Measurements from ENCODE around the gene GALK2.

Gene GALK2

DNA sequence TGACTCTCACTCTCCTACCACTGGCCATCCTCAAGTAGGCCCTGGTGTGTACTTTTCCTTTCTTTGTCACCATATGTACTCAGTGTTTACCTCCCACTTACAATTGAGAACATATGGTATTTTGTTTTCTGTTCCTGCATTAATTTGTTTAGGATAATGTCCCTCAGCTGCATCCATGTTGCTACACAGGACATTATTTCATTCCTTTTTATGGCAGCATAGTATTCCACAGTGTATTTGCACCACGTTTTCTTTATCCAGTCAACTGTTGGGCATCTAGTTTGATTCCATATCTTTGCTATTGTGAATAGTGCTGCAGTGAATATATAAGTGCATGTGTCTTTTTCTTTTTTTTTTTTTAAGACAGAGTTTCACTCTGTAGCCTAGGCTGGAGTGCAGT is 126.2 kb downstream of the GALK2 start:
- DNase-seq (ENCODE audit: insufficient read length) (no peak), FAIRE-seq (no peak)
- no peak for TF ChIP-seq TAF1 (IDR thresholded peaks at IDR 0.05; ENCODE audit: borderline replicate concordance, low read depth, low read length)
- TF ChIP-seq POLR2A (IDR thresholded peaks at IDR 0.05; ENCODE audit: low read depth, low read length): no peak
- TF ChIP-seq POLR2AphosphoS5 (IDR thresholded peaks at IDR 0.05; ENCODE audit: low read depth, low read length): no peak

DNA sequence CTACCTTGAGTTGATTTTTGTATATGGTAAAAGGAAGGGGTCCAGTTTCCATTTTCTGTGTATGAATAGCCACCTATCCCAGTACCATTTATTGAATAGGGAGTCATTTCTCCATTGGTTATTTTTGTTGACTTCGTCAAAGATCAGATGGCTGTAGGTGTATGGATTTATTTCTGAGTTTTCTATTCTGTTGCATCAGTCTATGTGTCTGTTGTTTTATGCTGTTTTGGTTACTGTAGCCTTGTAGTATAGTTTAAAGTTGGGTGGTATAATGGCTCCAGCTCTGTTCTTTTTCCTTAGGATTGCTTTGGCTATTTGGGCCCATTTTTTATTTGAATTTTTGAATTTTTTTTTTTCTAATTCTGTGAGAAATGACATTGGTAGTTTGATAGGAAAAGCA is 127.5 kb downstream of the GALK2 start:
- TF ChIP-seq POLR2A (IDR thresholded peaks at IDR 0.05; ENCODE audit: low read depth, low read length): no peak
- TF ChIP-seq TAF1 (IDR thresholded peaks at IDR 0.05; ENCODE audit: borderline replicate concordance, low read depth, low read length): no peak
- no peak for TF ChIP-seq POLR2AphosphoS5 (IDR thresholded peaks at IDR 0.05; ENCODE audit: low read depth, low read length)
- DNase-seq (ENCODE audit: insufficient read length) (no peak), FAIRE-seq (no peak)

DNA sequence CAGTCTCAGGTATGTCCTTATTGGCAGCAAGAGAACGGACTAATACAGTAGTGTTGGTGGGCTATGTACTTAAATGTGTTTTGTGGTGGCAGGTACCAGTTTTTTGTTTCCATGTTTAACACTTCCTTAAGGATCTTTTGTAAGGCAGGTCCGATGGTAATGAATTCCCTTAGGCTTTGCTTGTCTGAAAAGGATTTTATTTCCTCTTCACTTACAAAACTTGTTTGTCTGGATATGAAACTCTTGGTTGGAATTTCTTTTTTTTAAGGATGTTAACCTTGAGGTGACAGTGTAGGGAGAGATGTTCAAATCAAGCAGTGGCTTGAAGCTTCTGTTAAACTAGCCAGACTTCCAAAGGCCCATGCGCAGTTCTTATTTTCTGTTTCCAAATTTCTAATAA is 130.8 kb downstream of the GALK2 start:
- DNase-seq (ENCODE audit: insufficient read length) (no peak), FAIRE-seq (no peak)
- TF ChIP-seq POLR2AphosphoS5 (IDR thresholded peaks at IDR 0.05; ENCODE audit: low read depth, low read length) (no peak), POLR2A (IDR thresholded peaks at IDR 0.05; ENCODE audit: low read depth, low read length) (no peak), TAF1 (IDR thresholded peaks at IDR 0.05; ENCODE audit: borderline replicate concordance, low read depth, low read length) (no peak)

DNA sequence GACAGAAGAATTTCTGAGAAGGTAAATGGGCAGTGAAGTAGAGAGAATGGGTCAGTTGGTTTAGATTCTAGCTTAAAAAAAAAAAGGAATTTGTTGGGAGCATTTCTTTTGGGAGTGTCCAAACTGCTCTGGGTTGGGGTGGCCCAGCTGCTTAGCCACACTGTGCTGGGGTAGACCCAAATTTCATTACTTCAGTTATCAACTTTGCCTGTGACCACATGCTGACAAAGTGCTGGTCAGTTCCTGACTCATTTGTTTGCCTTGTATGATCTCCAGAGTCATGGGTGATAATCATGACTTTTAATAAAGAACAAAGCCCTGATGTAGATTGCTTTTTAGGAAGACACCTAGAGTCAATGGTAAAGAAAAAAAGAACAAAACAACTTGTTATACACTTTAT is 131.5 kb downstream of the GALK2 start:
- FAIRE-seq (no peak), DNase-seq (ENCODE audit: insufficient read length) (no peak)
- no peak for TF ChIP-seq POLR2A (IDR thresholded peaks at IDR 0.05; ENCODE audit: low read depth, low read length)
- TF ChIP-seq TAF1 (IDR thresholded peaks at IDR 0.05; ENCODE audit: borderline replicate concordance, low read depth, low read length): no peak
- no peak for TF ChIP-seq POLR2AphosphoS5 (IDR thresholded peaks at IDR 0.05; ENCODE audit: low read depth, low read length)

DNA sequence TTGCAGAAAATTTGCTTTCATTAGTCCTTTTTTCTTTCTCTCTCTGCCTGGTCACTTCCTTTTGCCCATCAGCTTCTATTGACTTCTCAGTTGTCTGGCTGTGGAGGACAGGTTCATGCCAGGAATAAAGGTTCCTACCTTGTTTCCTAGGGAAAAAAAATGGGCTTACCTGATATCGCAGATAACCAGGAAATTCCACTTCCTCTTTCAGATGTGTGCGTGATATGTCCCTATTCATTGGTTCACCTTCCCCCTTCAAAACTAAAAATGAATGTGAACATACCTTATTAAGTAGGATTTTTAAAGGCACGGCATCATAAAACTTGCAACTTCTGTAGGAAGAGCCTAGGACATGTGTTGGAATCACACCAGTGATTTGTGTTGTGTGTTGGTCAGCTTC is 133.0 kb downstream of the GALK2 start:
- DNase-seq (ENCODE audit: insufficient read length) (no peak), FAIRE-seq (no peak)
- TF ChIP-seq POLR2A (IDR thresholded peaks at IDR 0.05; ENCODE audit: low read depth, low read length): no peak
- no peak for TF ChIP-seq POLR2AphosphoS5 (IDR thresholded peaks at IDR 0.05; ENCODE audit: low read depth, low read length)
- no peak for TF ChIP-seq TAF1 (IDR thresholded peaks at IDR 0.05; ENCODE audit: borderline replicate concordance, low read depth, low read length)

DNA sequence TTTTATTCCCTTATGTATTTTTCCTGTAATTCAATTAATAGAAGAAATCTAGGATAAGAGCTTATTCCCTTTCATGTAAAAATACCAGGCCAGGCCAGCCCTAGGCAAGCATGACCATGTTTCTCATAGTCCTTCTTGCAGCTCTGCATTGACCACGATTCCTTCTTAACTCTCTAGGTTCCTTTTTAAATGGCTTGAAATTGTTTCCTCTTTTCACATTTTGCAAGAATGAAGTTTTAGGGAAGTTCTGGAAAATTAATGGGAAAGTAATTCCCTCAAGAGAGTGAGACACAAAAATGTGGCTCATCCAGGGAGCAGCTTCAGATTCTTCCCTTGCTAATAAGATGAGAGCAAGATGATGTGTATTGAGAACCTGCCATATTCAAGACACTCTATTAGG is 136.5 kb downstream of the GALK2 start:
- TF ChIP-seq TAF1 (IDR thresholded peaks at IDR 0.05; ENCODE audit: borderline replicate concordance, low read depth, low read length) (no peak), POLR2A (IDR thresholded peaks at IDR 0.05; ENCODE audit: low read depth, low read length) (no peak), POLR2AphosphoS5 (IDR thresholded peaks at IDR 0.05; ENCODE audit: low read depth, low read length) (no peak)
- DNase-seq (ENCODE audit: insufficient read length) (no peak), FAIRE-seq (no peak)

DNA sequence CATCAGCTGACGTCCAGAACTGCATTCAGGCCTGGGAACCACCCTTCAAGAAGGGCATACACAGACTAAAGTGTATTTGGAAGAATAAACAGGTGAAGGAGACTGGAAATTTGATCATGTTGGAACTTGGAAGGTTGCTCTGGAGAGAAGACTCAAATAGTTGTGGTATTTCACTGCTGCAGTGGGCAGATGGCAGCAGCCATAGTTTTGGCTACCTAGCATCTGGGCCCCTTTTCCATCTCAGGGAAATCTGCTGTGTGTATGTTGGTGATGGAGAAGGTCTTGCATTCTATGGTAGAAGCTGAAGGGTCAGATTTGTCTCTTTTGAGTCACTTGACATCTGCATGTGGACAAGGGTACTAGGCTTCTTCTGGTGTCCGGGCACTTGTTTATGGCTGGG is 138.6 kb downstream of the GALK2 start:
- FAIRE-seq (no peak), DNase-seq (ENCODE audit: insufficient read length) (no peak)
- TF ChIP-seq POLR2A (IDR thresholded peaks at IDR 0.05; ENCODE audit: low read depth, low read length) (no peak), POLR2AphosphoS5 (IDR thresholded peaks at IDR 0.05; ENCODE audit: low read depth, low read length) (no peak), TAF1 (IDR thresholded peaks at IDR 0.05; ENCODE audit: borderline replicate concordance, low read depth, low read length) (no peak)

DNA sequence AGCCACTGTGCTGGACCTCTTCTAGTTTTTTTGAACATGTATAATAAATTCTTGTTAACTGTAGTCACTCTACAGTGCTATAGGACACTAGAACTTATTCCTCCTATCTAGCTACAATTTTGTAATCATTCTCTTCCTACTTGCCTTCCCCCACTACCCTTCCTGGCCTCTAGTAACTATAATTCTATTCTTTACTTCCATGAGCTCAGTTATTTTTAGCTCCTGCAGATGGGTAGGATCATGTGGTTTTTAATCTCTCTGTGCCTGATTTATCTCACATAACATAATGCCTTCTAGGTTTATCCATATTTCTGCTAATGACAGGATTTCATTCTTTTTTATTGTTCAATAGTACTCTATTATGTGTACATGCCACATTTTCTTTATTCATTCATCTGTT is 139.8 kb downstream of the GALK2 start:
- DNase-seq (ENCODE audit: insufficient read length) (no peak), FAIRE-seq (no peak)
- no peak for TF ChIP-seq TAF1 (IDR thresholded peaks at IDR 0.05; ENCODE audit: borderline replicate concordance, low read depth, low read length)
- TF ChIP-seq POLR2A (IDR thresholded peaks at IDR 0.05; ENCODE audit: low read depth, low read length): no peak
- no peak for TF ChIP-seq POLR2AphosphoS5 (IDR thresholded peaks at IDR 0.05; ENCODE audit: low read depth, low read length)

DNA sequence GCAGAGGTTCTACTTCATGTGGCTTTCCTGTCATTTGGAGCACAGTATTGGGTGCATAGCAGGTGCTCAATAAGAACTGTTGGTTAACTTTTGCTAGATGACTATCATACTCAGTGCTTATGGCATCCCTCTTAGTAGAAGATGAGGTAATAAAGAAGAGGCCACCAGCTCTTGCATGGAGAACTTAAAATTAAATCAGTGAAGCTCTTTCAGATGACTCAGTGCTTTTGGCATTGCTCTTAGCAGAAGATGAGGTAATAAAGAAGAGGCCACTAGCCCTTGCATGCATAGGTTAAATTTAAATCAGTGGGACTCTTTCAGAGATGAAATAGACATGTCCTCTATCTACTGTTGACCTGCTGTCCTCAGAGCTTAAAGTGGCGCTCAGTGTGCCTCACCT is 143.6 kb downstream of the GALK2 start:
- TF ChIP-seq TAF1 (IDR thresholded peaks at IDR 0.05; ENCODE audit: borderline replicate concordance, low read depth, low read length): no peak
- TF ChIP-seq POLR2A (IDR thresholded peaks at IDR 0.05; ENCODE audit: low read depth, low read length): no peak
- no peak for TF ChIP-seq POLR2AphosphoS5 (IDR thresholded peaks at IDR 0.05; ENCODE audit: low read depth, low read length)
- no peak for FAIRE-seq
- DNase-seq (ENCODE audit: insufficient read length): no peak

DNA sequence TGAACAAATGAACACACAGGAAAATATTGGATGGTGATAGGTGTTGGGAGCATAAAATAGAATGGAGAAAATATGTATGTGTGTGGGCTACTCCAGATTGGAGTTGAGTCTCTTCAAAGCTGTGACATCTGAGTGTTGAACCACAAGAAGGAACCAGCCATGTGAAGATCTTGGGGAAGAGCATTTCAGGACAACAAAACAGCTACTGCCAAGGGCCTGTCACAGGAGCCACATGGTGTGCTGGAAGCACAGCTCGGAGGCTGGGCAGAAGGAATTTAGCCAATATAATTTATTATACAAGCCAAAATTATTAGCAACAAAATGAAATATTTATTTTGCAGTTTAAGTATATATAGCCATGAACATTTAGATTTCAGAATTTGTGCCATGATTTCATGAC is 144.7 kb downstream of the GALK2 start:
- TF ChIP-seq POLR2A (IDR thresholded peaks at IDR 0.05; ENCODE audit: low read depth, low read length): no peak
- TF ChIP-seq POLR2AphosphoS5 (IDR thresholded peaks at IDR 0.05; ENCODE audit: low read depth, low read length): no peak
- TF ChIP-seq TAF1 (IDR thresholded peaks at IDR 0.05; ENCODE audit: borderline replicate concordance, low read depth, low read length): no peak
- no peak for FAIRE-seq
- DNase-seq (ENCODE audit: insufficient read length): no peak

DNA sequence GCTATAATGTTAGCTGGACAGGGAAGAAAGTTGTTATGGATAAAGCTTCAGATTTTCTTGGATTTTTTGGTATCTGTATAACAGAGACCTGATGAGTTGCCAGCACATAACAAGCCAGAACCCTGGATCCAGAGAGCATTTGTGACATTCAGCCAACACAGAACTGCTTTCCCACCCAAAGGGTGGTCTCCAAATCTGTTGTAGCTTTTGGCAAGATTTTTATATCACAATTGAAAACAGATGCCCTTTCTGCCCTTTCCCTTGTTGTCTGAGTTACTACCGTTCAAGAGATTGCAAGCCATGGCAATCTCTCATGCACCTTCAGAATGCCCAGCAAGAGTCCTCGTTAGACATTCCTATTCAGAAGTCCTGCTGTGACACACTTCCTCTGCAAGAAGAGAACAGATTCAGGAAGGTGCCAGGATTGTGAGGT is 145.4 kb downstream of the GALK2 start:
- TF ChIP-seq POLR2A (IDR thresholded peaks at IDR 0.05; ENCODE audit: low read depth, low read length): no peak
- TF ChIP-seq TAF1 (IDR thresholded peaks at IDR 0.05; ENCODE audit: borderline replicate concordance, low read depth, low read length): no peak
- TF ChIP-seq POLR2AphosphoS5 (IDR thresholded peaks at IDR 0.05; ENCODE audit: low read depth, low read length): no peak
- DNase-seq (ENCODE audit: insufficient read length) (no peak), FAIRE-seq (no peak)

DNA sequence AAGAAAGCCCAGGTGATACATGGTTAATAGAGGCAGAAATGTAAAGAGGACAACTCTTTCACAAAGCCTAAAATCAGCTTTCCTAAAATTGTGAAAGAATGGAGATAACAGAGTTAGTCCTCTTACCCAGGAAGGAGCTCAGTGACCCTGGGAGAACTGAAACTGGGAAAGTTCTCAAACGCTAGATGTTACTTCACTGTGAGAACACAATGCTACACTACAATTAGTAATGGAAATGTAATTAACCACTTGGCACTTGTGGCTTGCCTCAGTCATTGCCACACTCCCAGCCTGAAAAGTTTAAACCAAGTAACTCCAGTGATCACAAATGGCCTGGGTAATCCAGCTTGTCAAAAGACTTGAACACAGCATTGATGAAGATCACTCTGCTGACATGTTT is 150.3 kb downstream of the GALK2 start:
- no peak for FAIRE-seq
- no peak for DNase-seq (ENCODE audit: insufficient read length)
- TF ChIP-seq TAF1 (IDR thresholded peaks at IDR 0.05; ENCODE audit: borderline replicate concordance, low read depth, low read length) (no peak), POLR2AphosphoS5 (IDR thresholded peaks at IDR 0.05; ENCODE audit: low read depth, low read length) (no peak), POLR2A (IDR thresholded peaks at IDR 0.05; ENCODE audit: low read depth, low read length) (no peak)

DNA sequence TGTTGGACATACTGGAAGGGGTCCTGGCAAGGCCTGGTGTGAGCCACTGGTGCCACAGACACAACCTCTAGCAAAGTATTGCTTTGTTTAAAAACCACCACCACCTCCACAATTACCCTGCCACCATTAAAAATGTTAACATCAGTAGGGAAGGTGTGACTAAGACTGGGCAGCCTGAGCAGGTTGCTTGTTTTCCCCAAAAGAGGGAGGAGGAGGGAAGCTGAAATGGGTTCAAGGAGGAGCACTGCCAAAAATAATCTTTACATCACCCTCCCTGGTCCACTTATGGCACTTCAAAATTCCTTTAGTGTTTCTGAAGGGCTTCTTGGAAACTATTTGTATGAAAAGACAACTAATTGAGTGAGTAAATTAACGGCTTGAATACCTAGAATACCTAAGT is 153.2 kb downstream of the GALK2 start:
- TF ChIP-seq POLR2A (IDR thresholded peaks at IDR 0.05; ENCODE audit: low read depth, low read length) (no peak), TAF1 (IDR thresholded peaks at IDR 0.05; ENCODE audit: borderline replicate concordance, low read depth, low read length) (no peak), POLR2AphosphoS5 (IDR thresholded peaks at IDR 0.05; ENCODE audit: low read depth, low read length) (no peak)
- no peak for FAIRE-seq
- DNase-seq (ENCODE audit: insufficient read length): no peak
